ENCODE results near the gene ZBTB5. TPM values are rescaled to one million over a fixed set of nuclear protein-coding genes. Genes with fewer than 3 reads are reported as not detected.

ZBTB5 gene
- total and polyA plus RNA-seq, 9 donors, result 7.4 to 13.7 (median 11.8) TPM

GRCh38 chr9:37508135-37508833 lies 43.0 kb upstream of the ZBTB5 start:
- H3K4me3 ChIP-seq, result no peak overlapping the region
- H3K36me3 ChIP-seq, result no peaks in the 10 kb centered on the region
- H3K27me3 ChIP-seq, result no peaks in the 10 kb centered on the region
- 80 to 83% (median 83%) methylated on average over 5 of the region's 5 CpGs for WGBS, 3 donors
- TF ChIP-seq CTCF (IDR thresholded peaks at IDR 0.05), result no peak
- H3K4me1 ChIP-seq (ENCODE audit: insufficient read depth), result no peaks in the 10 kb centered on the region
- intact Hi-C loops (cut with DNase I), result no loop called here
- H3K27ac ChIP-seq, result no peak overlapping the region
- no peak for DNase-seq
- H3K9me3 ChIP-seq, result no peaks in the 10 kb centered on the region

GRCh38 chr9:37507566-37508134 lies 42.4 kb upstream of the ZBTB5 start:
- Histone ChIP-seq H3K4me1 (ENCODE audit: insufficient read depth) (no peaks in the 10 kb centered on the region), H3K4me3 (no peak overlapping the region), H3K27me3 (no peaks in the 10 kb centered on the region), H3K36me3 (no peaks in the 10 kb centered on the region), H3K27ac (no peak overlapping the region), H3K9me3 (no peaks in the 10 kb centered on the region)
- intact Hi-C loops (cut with DNase I), result no loop called here
- TF ChIP-seq POLR2A (IDR thresholded peaks at IDR 0.05), result no peak
- TF ChIP-seq EP300 (IDR thresholded peaks at IDR 0.05), result no peak
- no peak for TF ChIP-seq CTCF (IDR thresholded peaks at IDR 0.05)
- DNase-seq, result no peak
- WGBS, 3 donors, result 90 to 92% (median 92%) methylated on average over 11 of the region's 11 CpGs

GRCh38 chr9:37504605-37505004 lies 39.4 kb upstream of the ZBTB5 start:
- Histone ChIP-seq H3K4me3 (no peak overlapping the region), H3K4me1 (ENCODE audit: insufficient read depth) (no peaks in the 10 kb centered on the region), H3K27me3 (no peaks in the 10 kb centered on the region), H3K36me3 (no peaks in the 10 kb centered on the region), H3K27ac (no peak overlapping the region), H3K9me3 (no peaks in the 10 kb centered on the region)
- TF ChIP-seq CTCF (IDR thresholded peaks at IDR 0.05) (no peak), POLR2A (IDR thresholded peaks at IDR 0.05) (no peak), EP300 (IDR thresholded peaks at IDR 0.05) (no peak)
- no peak for DNase-seq
- intact Hi-C loops (cut with DNase I), result no loop called here
- WGBS, 3 donors, result 72 to 91% (median 88%) methylated on average over 5 of the region's 5 CpGs

- Histone ChIP-seq H3K4me3 (no peak overlapping the region), H3K4me1 (ENCODE audit: insufficient read depth) (no peaks in the 10 kb centered on the region), H3K9me3 (no peaks in the 10 kb centered on the region), H3K27me3 (no peaks in the 10 kb centered on the region), H3K36me3 (no peaks in the 10 kb centered on the region), H3K27ac (no peak overlapping the region)
- 85 to 98% (median 95%) methylated on average over 3 of the region's 3 CpGs for WGBS, 3 donors
- TF ChIP-seq EP300 (IDR thresholded peaks at IDR 0.05), result no peak
- no peak for TF ChIP-seq POLR2A (IDR thresholded peaks at IDR 0.05)
- TF ChIP-seq CTCF (IDR thresholded peaks at IDR 0.05), result no peak
- no peak for DNase-seq
- intact Hi-C loops (cut with DNase I), result no loop called here
Observed at GRCh38 chr9:37503736-37504135, 38.5 kb upstream of the ZBTB5 start.

Measured in ovary (tissue), 9 donors.